ENCODE results near the gene MTG1. TPM values are rescaled to one million over a fixed set of nuclear protein-coding genes. Genes with fewer than 3 reads are reported as not detected.

Gene MTG1
- total RNA-seq, 1 donor = 31.5 TPM

GRCh38 chr10:133388236-133388972, 5.6 kb upstream of the MTG1 start:
- no peaks in the 10 kb centered on the region for H3K36me3 ChIP-seq (ENCODE audit: insufficient read depth, low read length)
- TF ChIP-seq CTCF (IDR thresholded peaks at IDR 0.05; ENCODE audit: extremely low read depth, low read depth, low read length) = no peak
- no peak overlapping the region for H3K4me2 ChIP-seq (ENCODE audit: insufficient read depth, low read length)
- H3K4me3 ChIP-seq (ENCODE audit: insufficient read depth, low read length) = no peak overlapping the region
- H4K20me1 ChIP-seq (ENCODE audit: insufficient read depth, low read length) = no peaks in the 10 kb centered on the region
- no peak overlapping the region for H3K27ac ChIP-seq (ENCODE audit: low read depth, low read length)
- peaks cover under 1% of the 10 kb centered on the region for H3K4me1 ChIP-seq (ENCODE audit: insufficient read depth, low read length)
- no peak overlapping the region for H2AFZ ChIP-seq (ENCODE audit: low read length)
- no peaks in the 10 kb centered on the region for H3K79me2 ChIP-seq (ENCODE audit: insufficient read depth, low read length)
- no peaks in the 10 kb centered on the region for H3K9me3 ChIP-seq (ENCODE audit: low read depth, low read length)
- H3K27me3 ChIP-seq (ENCODE audit: insufficient read depth, low read length) = no peaks in the 10 kb centered on the region
- DNase-seq (ENCODE audit: insufficient read length, low spot score, missing footprints) = no peak

DNA sequence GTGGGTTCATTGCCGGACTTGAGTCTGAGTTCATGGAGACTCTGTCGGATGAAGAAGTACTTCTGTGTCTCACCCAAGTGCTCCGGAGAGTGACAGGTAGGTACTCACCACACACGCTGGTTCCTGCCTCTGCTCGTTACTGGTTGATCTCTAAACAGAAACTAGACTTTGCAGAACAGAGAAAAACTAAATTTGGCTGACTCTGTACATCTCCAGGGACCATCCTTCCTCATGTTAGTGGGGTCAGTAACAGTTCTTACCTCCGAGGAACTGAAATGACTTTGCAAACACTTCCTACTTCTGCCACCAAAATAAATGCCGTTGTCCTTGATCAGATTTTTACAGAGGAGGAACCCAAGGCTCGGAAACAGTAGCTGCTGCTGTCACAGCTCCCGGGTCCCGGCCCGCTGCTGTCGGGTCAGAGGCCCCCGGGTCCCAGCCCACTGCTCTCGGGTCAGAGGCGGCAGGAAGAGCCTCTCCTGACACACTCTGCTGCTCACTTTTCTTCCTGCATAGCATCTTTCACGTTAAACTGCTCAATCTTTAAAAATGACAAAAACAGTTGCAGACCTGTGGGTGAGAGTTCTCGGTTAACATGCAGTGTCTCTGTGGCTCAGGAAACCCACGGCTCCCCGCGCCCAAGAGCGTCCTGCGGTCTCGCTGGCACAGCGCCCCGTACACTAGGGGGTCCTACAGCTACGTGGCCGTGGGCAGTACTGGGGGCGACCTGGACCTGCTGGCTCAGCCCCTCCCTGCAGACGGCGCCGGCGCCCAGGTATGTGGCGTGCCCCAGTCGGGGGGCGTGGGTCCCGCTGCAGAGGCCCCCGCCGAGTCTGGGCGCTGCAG, 4.8 kb upstream of the MTG1 start:
- H3K4me1 ChIP-seq (ENCODE audit: insufficient read depth, low read length) = peaks cover 4% of the 10 kb centered on the region
- no peaks in the 10 kb centered on the region for H3K27me3 ChIP-seq (ENCODE audit: insufficient read depth, low read length)
- no peak overlapping the region for H3K4me3 ChIP-seq (ENCODE audit: insufficient read depth, low read length)
- no peaks in the 10 kb centered on the region for H3K9me3 ChIP-seq (ENCODE audit: low read depth, low read length)
- no peak for DNase-seq (ENCODE audit: insufficient read length, low spot score, missing footprints)
- H3K4me2 ChIP-seq (ENCODE audit: insufficient read depth, low read length) = no peak overlapping the region
- peaks cover 2% of the 10 kb centered on the region for H3K79me2 ChIP-seq (ENCODE audit: insufficient read depth, low read length)
- H3K36me3 ChIP-seq (ENCODE audit: insufficient read depth, low read length) = no peaks in the 10 kb centered on the region
- H3K27ac ChIP-seq (ENCODE audit: low read depth, low read length) = no peak overlapping the region
- no peak overlapping the region for H2AFZ ChIP-seq (ENCODE audit: low read length)
- no peaks in the 10 kb centered on the region for H4K20me1 ChIP-seq (ENCODE audit: insufficient read depth, low read length)
- TF ChIP-seq CTCF (IDR thresholded peaks at IDR 0.05; ENCODE audit: extremely low read depth, low read depth, low read length) = no peak

GRCh38 chr10:133390597-133391248, 3.2 kb upstream of the MTG1 start:
- Histone ChIP-seq H4K20me1 (ENCODE audit: insufficient read depth, low read length) (peaks cover 2% of the 10 kb centered on the region), H2AFZ (ENCODE audit: low read length) (no peak overlapping the region), H3K4me2 (ENCODE audit: insufficient read depth, low read length) (no peak overlapping the region), H3K4me3 (ENCODE audit: insufficient read depth, low read length) (no peak overlapping the region), H3K27ac (ENCODE audit: low read depth, low read length) (no peak overlapping the region), H3K27me3 (ENCODE audit: insufficient read depth, low read length) (no peaks in the 10 kb centered on the region), H3K4me1 (ENCODE audit: insufficient read depth, low read length) (peaks cover 4% of the 10 kb centered on the region), H3K9me3 (ENCODE audit: low read depth, low read length) (no peaks in the 10 kb centered on the region), H3K79me2 (ENCODE audit: insufficient read depth, low read length) (peaks cover 17% of the 10 kb centered on the region), H3K36me3 (ENCODE audit: insufficient read depth, low read length) (peaks cover 4% of the 10 kb centered on the region)
- DNase-seq (ENCODE audit: insufficient read length, low spot score, missing footprints) = no peak
- no peak for TF ChIP-seq CTCF (IDR thresholded peaks at IDR 0.05; ENCODE audit: extremely low read depth, low read depth, low read length)

DNA sequence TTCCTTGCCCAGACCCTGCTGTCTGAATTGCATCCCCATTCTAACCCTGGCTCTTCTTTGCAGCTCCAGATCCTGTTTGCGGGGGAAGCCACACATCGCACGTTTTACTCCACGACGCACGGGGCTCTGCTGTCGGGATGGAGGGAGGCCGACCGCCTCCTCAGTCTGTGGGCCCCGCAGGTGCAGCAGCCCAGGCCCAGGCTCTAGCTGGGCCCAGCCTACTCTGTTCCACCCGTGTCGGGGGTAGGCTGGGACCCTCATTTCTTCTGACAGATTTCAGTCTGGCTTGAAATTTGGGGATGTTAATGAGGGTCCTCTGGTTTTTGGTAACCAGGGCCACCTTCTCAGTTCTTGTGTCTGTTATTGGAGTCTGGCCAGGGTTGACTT, 2.7 kb upstream of the MTG1 start:
- no peak overlapping the region for H3K4me2 ChIP-seq (ENCODE audit: insufficient read depth, low read length)
- H3K36me3 ChIP-seq (ENCODE audit: insufficient read depth, low read length) = peaks cover 8% of the 10 kb centered on the region
- peaks cover 22% of the 10 kb centered on the region for H3K79me2 ChIP-seq (ENCODE audit: insufficient read depth, low read length)
- H3K27ac ChIP-seq (ENCODE audit: low read depth, low read length) = no peak overlapping the region
- no peak overlapping the region for H2AFZ ChIP-seq (ENCODE audit: low read length)
- no peak for TF ChIP-seq CTCF (IDR thresholded peaks at IDR 0.05; ENCODE audit: extremely low read depth, low read depth, low read length)
- no peak for DNase-seq (ENCODE audit: insufficient read length, low spot score, missing footprints)
- H3K4me1 ChIP-seq (ENCODE audit: insufficient read depth, low read length) = peaks cover 4% of the 10 kb centered on the region
- H3K4me3 ChIP-seq (ENCODE audit: insufficient read depth, low read length) = no peak overlapping the region
- H3K27me3 ChIP-seq (ENCODE audit: insufficient read depth, low read length) = no peaks in the 10 kb centered on the region
- no peaks in the 10 kb centered on the region for H3K9me3 ChIP-seq (ENCODE audit: low read depth, low read length)
- peaks cover 2% of the 10 kb centered on the region for H4K20me1 ChIP-seq (ENCODE audit: insufficient read depth, low read length)

All from osteoblast (primary cell).